HG03442 (cell line): Measurements from ENCODE around the gene C1orf21.

Experiments
- ATAC-seq: cut with Tn5 transposase; IDR thresholded peaks from one replicate; pipeline ENCODE4 v1.9.1; 2021; ENCODE audit warnings: mild to moderate bottlenecking, moderate library complexity; ENCODE audit not compliant: unreplicated experiment

C1orf21 gene

DNA sequence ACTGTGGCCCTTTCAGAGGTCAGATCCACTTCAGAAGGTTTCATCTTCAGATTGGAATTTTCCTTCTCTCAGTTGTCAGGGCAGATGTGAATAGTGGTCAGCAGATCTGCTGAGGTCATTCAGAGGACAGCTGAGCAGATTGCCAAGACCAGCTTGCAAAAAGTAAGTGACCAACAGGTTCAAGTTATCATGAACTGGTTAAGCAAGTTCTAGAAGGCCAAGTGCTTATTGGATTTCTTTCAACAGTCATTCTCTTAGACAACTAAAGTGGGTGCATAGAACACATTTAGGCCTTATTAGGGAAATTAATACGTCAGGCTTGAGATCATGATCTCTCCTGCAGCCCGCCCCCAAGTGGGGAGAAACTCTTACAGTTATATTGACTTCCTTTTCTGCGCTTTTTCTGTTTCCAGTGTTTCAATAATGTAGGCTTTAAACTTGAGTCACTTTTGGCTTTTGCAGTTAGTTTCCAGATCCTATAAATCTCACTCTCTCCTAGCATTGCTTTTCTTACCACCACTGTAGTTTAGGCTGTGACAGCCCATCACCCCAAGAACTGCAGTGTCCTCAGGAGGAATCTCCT lies 96.4 kb downstream of the C1orf21 start:
- ATAC-seq = no peak

DNA sequence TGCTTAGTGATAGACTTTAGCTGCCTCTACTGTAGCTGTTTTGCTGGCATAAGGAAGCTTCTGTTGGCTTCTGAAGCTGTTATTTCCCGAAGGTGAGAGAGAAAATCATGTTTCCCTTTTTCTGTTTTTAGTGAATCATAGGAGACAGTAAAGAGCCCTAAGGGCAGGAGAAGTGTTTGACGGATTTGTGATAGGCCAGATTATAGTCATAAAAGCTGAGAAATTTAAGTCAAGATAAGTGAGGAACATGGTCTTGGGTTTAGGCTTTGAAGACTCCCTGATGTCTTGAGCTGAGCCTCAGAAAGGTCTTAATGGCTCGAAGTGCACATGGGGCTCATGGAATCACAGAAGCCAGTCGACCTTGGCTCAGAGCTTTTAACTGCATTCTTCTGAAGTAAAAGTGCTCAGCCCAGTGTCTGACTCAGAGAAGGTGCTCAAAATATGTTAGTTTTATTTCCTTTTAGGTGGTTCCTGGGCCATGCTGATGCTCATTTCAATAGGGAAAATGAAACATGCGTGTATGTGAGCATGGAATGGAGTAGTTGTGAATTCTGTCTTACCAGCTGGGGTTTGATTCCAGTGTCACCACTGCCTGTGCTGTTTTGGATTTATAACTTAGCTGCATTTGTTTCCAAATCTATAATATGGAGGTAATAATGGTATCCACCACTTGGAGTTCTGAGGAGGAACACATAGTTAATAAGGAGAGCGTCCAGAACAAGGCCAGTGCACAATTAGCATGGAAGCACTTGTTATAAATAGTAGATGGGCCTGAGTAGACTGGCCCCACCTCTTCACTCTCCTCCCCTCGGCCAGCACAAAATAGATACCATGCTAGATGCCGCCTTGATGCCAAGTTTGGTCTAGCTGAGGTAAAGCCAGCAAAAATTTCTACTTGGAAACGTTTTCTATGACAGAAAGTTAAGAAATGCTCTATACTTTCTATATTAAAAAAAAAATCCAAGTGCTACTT lies 99.2 kb downstream of the C1orf21 start:
- no peak for ATAC-seq

DNA sequence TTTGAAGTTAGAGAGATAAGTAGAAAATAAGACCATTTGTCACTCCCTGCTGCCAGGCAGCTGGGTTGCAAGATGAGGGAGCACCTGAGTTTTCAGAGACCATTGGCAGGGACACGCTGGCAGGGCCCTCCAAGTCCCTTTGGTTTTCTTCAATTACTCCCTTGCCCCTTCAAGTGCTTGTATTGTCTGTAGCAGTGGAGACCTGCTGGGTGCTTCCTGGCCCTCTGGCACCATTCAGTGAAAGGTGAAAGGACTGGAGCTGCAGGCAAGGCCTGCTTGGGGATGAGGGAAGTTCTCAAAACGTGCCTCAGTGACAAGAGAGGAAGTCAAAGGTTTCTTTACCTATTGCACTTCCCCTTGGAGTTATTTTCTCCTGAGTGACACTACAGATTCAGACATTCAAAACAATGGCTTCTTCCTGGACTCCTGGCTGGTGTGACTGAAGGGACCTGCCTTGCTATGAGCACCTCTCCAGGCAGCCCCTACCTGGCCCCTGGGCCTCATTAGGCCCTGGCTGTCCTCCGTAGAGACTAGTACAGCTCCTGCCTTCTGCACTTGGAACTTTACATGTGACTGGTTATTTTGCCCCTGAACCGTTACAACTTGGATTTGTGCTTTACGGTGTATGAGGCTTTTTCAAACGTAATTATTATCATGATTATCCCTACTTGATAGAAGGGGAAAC lies 100.1 kb downstream of the C1orf21 start:
- no peak for ATAC-seq

DNA sequence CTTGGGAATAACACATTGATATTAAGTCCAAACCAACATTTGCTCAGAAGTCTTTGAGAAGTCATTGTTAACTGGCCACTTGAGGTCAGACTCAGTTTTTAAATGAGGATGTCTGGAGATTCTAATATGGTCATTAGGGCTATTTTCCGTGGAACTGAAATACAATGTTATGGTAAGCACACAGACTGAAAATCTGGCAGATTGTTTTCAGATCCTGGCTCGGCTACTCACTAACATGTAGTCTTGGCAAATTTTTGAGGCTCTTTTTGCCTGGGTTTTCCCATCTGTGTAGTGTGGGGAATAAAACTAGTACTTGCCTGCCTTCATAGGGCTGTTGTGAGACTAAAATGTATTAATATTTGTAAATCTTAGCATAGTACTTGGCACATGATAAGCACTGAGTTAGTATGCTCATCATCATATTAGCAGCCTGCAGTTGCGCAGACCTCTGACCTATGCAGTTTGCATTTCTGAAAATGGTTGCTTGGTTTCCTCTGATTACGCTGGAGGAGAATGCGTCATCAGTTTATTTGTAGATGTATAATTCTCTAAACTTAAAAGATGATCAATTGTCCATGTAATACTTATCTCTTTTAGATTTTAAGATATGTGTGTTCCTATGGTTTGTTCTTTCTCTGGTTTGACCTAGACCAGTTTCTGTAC lies 100.8 kb downstream of the C1orf21 start:
- no peak for ATAC-seq

DNA sequence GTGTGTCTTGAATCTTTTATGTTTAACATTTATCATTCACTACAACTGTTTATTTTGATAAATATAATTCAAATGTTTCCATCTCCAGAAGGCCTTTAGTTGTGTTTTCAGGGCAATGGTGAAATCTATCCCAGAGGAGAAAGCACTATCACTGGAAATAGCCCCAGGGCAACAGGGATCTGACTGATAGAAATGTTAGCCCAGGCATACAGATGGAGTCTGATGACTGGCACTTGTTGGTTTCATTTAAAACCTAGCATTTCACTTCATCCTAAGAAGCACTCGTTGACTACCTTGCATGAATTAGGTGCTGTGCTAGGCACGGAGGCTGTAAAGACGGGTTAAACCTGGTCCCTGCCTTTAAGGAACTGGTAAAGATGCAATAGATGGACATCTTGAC lies 103.1 kb downstream of the C1orf21 start:
- ATAC-seq = no peak

DNA sequence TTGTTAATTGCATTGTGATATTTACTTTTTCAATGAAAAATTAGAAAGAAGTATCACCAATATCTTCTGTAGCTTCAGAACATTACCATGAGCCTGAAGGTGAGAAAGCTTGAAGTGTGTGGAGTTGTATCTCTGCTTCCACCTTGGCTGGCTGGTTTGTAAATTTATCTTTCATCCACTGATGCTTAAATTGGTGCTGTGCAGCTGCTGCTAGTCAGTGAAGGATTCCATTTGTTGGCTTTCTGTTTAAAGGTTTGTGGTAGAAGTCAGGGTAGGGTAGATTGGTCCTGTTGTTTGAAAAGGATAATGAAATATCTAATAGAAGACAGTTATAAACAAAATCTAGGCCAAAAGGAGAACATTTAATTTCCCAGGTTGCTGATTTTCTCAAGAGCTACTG lies 105.7 kb downstream of the C1orf21 start:
- ATAC-seq = no peak

DNA sequence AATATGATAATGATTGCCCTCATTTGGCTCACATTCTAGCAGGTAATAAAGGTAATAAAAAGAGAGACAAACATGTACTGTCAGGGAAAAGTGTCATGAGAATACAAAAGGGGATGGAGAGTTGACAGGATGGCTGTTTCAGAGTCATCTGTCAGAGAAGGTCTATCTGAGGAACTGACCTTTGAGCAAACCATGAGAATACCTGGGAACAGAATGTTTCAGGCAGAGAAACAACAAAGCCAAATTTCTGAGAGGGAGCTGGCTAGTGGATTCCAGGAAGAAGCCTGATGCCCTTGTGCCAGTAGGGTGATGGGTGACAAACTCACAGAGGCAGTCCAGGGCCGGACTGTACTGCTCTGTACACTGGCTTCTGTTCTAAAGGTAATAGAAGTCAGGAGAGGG lies 107.2 kb downstream of the C1orf21 start:
- no peak for ATAC-seq

DNA sequence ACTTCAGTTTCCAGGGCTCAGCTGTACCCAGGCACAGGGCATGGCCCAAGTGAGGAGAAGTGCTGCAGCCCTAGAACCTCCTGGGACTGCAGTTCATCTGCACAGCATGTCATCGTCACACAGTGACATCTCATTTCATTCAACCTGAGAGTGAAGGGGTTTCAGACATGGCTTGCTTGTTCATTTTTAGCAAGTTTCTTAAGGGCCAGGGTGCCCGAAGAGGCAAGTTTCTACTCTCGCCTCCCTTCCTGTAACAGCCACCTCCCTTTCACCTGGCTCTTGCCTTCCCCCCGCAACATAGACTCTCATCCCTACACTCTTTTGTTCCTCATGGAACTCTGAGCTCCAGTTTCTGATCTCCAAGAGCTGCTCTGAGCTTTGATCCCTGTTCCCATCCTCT lies 108.1 kb downstream of the C1orf21 start:
- peak; percentile 77 for ATAC-seq

DNA sequence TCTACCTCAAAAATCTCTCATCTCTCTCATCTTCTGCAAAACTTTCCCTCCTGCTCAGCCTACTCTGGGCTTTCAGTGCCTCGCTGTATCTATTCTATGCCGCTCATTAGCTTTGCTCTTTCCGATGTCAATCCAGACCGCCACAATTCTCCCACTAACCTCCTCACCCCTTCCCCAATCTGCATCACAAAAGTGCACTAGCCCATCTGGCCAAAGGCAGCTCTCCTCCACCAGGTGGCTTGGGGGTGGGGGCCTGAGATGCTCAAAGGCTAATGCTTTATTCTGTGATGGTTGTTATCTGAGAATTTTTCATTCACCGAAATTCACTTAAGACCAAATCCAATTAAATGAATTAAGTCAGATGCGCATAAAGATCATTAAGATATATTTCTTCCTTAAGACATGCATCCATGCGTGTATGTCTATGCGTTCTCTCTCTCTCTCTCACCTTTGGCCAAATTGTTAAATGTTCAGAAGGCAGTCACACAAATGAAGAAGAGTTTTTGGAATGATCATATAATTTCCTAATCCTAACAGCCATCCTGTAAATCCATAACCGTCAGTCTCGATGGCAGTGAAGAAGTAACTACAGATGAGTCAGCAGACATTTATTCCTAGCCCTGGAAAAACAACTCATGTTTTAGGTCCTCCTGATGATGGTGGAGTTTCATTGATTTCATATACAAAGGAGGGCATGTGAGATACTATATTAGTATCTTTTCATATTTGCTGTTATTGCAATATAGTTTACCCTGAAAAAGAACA lies 111.3 kb downstream of the C1orf21 start:
- ATAC-seq = no peak

DNA sequence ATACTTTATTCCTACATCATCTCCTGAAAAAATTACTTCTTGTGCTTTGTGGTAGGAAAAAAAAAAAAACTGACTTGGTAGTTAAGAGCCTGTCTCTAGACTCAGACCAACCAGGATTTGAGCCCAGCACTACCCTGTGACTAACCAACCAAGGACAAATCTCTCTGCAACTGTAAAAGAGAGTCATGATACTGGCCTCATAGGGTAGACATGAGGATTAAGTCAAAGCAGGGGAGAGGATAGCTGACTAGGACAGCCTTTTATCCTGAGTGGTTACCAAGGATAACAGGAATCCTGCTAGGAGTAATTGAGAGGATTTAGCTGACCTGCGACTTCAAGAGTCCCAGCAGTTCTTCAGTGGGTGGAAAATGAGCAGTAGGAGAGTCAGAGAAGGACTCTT lies 112.8 kb downstream of the C1orf21 start:
- no peak for ATAC-seq

DNA sequence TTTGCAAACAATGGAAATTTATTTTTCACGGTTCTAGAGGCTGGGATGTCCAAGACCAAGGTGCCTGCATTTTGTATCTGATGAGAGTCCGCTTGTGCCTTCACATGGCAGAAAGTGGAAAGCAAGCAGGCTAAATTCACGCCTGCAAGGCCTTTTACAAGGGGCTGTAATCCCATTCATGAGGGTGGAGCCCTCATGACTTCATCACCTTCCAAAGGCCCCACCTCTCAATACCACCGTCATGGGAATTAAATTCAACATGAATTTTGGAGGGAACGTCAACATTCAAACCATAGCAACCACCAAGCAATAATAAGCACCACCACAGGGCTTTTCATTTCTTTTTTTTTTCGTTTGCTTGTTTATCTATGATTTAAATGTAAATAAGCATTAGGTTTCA lies 115.3 kb downstream of the C1orf21 start:
- ATAC-seq = no peak

DNA sequence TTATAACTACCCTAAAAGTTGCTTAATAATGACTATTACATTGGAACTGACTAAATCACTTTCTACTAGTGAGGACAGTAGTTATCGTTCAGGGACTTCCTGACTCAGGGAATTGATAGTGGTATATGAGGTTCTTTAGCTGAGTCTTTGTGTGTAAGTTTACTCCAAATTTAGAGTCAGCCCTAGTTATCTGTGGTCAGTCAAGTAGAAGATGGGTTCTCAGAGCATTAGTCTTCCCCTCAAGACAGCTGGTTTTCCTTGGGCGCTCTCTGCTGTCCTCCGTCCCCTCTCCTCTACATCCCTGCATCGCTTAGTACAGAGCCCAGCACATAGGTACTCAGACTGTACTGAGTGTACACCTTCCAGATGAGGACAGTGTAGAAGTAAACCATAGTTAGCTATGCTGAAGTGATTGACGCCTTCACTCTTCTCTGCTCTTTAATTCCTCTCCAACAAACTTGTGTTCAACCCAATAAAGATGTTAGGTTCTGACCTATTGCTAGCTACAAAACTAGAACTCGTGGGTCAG lies 116.5 kb downstream of the C1orf21 start:
- no peak for ATAC-seq

DNA sequence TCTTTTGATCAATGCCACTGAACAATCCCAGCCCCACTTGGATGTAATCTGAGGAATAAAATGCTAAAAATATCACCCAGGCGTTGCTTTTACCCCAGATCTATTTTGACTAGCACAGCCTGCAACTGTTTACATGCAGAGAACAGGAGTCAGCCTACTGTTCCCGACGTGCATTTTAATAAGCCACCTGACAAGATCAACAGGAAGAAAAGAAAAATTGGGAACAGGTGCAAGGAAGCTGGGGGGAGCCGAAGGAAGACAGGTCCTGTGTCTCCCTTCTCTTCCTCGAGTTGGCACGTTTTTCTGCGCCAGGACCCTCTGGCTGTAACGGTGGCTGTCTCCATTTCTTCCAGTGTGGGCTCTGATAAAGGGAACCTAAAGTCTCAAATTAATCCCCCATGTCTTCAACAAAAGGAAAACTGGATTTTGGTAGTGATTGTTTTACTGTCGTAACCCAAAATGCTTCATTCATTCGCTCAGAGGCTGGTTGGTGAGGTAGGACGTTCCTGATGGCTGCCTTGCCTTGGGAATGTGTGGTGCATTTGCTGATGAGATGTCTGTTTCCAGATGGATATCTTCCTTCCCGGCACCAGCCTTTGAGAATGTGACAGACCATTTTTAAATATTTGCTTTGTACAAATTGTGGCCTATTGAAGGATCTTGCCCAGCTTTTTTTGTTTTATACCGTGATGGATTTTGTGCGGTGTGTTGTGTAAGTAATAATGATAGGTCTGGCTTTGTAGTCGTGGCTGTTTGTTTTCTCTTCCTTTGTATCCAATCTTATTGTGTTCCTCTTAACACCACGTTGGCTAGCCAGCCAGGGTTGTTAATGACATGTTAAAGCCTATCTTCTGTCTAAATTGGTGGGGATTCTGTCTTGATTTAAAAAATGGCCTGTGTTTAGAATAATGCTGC lies 117.5 kb downstream of the C1orf21 start:
- ATAC-seq = no peak

DNA sequence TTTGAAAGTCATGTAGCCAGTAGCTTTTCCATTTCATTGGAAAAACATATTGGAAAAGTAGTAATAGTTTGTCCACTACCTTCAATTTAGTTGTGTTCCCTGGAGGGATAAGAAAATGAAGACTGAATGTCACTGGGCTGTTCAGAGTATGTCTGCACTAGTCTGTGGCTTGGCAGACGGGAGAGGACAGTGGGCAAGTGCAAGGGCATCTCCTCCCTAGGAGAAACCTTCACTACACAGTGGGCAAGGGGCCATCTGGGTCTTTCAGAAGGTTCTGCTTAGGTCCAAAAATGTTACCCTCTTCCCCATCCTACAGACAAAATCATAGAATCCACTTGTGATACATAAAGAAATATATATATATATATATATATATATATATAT lies 118.1 kb downstream of the C1orf21 start:
- no peak for ATAC-seq

DNA sequence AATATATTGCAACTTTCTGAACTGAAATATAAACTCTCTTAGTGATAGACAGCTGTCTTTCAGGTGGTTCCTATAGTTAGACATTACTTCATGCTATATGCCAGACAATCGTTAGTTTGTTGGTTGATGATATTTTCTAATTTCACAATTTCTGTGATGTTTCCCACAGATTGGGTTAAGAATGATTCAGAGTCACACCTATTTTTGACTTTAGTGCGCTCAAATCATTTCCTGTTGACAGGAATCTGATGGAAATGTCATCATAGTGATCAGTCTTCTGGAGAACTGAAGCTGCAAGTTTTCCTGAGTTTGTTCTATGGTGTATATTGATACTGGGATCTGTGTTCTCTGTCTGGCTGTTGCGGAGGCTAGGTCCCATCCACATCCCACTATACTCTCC lies 119.7 kb downstream of the C1orf21 start:
- ATAC-seq = no peak

DNA sequence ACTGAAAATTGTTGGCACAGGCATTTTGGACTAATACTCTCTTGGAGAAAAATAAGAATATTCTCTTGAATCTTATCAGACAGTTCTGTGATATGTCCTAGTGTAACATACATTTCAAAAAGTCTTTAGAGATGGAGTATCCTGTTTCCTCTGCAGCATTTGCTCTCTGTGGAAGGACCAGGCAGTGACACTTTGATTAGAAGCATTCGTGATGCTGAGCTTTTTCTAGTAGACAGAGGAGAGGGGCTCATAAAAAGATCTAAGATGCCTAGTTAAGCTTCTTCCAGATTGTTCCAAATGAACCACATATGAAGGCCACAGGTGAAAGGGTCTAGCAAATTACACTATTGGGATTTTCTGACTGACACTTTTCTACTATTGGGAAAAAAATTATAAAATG lies 120.3 kb downstream of the C1orf21 start:
- ATAC-seq = no peak

DNA sequence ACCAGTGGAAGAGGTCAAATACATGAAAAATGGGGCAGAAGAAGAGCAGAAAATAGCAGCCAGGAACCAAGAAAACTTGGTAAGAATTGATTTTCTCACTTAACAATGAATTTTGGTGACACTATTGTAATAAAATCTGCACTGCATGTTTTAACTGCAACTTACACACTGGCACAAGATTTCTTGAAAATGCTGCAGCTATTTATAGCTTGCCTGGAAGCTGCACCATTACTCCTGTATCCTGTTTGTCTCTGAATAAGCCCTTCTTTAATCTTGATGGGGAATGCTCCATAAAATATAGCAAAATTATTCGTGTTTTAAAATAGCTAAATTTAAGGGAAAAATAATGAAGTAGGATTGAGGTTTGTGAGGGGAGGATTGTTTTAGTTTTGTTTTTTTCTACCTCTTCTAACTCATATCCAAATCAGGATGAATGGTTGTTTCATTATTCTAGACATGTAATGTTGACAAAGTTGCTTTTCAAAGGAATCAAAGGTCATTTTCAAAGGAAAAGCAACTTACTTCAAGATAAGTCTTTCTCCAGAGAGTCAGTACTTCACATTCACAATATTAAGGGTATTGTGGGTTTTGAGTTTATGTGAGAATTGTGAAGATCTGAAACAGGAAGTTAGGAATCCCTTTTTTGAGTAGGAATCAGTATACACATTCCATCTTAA lies 120.9 kb downstream of the C1orf21 start:
- no peak for ATAC-seq

DNA sequence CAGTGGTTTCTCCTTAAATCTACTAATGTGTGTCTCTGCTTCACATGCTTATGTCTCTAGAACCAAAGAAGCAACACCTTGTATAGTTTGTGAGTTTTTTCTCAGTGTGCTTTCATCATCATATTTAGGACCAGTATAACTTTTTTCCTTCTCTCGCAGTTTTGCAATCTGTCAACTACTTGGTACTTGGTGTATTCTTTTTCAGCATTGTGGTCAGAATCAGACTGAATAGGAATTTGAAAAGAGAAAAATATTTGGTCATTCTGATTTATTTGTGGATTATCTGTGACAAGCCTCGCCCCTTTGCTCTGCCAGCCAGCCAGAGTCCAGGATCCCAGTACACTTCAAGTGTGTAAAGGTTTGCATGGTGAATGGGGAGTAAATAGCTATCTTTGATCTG lies 122.3 kb downstream of the C1orf21 start:
- ATAC-seq = no peak

DNA sequence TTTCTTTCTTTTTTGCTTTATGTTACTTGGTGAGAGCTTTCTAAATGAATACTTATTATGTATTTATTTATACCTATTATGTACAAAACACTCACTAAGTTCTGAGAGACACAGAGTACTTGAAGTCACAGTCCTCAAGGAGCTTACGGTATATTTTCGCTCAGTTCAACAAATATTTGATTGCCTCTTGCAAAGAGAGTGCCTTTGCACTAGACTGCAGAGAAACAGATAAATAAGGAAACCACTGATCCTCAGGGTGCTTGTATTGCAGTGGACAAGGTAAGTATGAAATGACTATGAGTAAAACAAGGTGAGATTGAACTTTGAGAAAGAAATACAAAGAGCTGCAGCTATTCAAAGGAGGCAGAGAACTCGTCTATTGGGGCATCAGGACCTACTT lies 123.3 kb downstream of the C1orf21 start:
- ATAC-seq = no peak
